PC-3 (cell line): Measurements from ENCODE around the gene PPM1D. TPM values are rescaled to one million over a fixed set of nuclear protein-coding genes. Genes with fewer than 3 reads are reported as not detected.

Source experiments
- ATAC-seq: fragments of 200-7000 bp; cut with Tn5 transposase; 2 replicates; pipeline ENCODE4 v1.9.1; 2020; ENCODE audit warnings: mild to moderate bottlenecking, moderate library complexity
- BruUV-seq: library from RNA; stranded (reverse); fragments of 400-500 nt; replicated peaks from 2 replicates; lab custom pipeline; 2021; lab: Mats Ljungman, UMichigan
- CTCF ChIA-PET: fragments of 300-600 bp; sonication (Branson Sonifier 250); formaldehyde crosslinking; loops from one replicate; lab custom pipeline; 2022; ENCODE audit warnings: antibody characterized with exemption; lab: Charles Lee
- POLR2A ChIA-PET: fragments of 300-600 bp; sonication (Branson Sonifier 250); formaldehyde crosslinking; loops from one replicate; lab custom pipeline; 2022; ENCODE audit warnings: antibody characterized with exemption; ENCODE audit not compliant: unreplicated experiment; lab: Charles Lee
- DNase-seq: peaks from one replicate; pipeline ENCODE4 v3.0.0-alpha.2; 2015
- H2AFZ ChIP-seq: fragments of 300-600 bp; sonication (generic); 2 replicates; pipeline ENCODE4 v1.6.0; 2016; ENCODE audit warnings: antibody characterized with exemption, low read length
- H3F3A ChIP-seq: fragments of 300-600 bp; sonication (generic); one replicate; pipeline ENCODE4 v1.6.0; 2017; ENCODE audit warnings: antibody characterized with exemption, low read length, control low read depth, mild to moderate bottlenecking; ENCODE audit not compliant: unreplicated experiment
- H3K27ac ChIP-seq: fragments of 300-600 bp; sonication (generic); 2 replicates; pipeline ENCODE4 v1.5.1; 2016; ENCODE audit warnings: mild to moderate bottlenecking, low read length
- H3K27me3 ChIP-seq: fragments of 300-600 bp; sonication (generic); 2 replicates; pipeline ENCODE4 v1.6.1; 2016; ENCODE audit warnings: low read length, mixed read lengths
- H3K36me3 ChIP-seq: fragments of 300-600 bp; sonication (generic); 2 replicates; pipeline ENCODE4 v1.6.1; 2016; ENCODE audit warnings: low read depth, mixed run types, low read length, mixed read lengths
- H3K4me1 ChIP-seq: fragments of 300-600 bp; sonication (generic); 2 replicates; pipeline ENCODE4 v1.5.1; 2016; ENCODE audit warnings: low read length; ENCODE audit not compliant: insufficient read depth
- H3K4me2 ChIP-seq: fragments of 300-600 bp; sonication (generic); 2 replicates; pipeline ENCODE4 v1.6.0; 2016; ENCODE audit warnings: low read length
- H3K4me3 ChIP-seq: fragments of 300-600 bp; sonication (generic); 2 replicates; pipeline ENCODE4 v1.5.1; 2016; ENCODE audit warnings: mild to moderate bottlenecking, low read length, mixed read lengths
- H3K79me2 ChIP-seq: fragments of 300-600 bp; sonication (generic); 2 replicates; pipeline ENCODE4 v1.6.1; 2017; ENCODE audit warnings: low read length, mixed read lengths
- H3K9ac ChIP-seq: fragments of 300-600 bp; sonication (generic); 2 replicates; pipeline ENCODE4 v1.6.0; 2016; ENCODE audit warnings: mild to moderate bottlenecking, low read length
- H3K9me2 ChIP-seq: fragments of 300-600 bp; sonication (generic); replicated peaks from 2 replicates; pipeline ENCODE4 v1.6.1; 2016; ENCODE audit warnings: mixed run types, low read length, mixed read lengths
- H3K9me3 ChIP-seq: fragments of 300-600 bp; sonication (generic); 2 replicates; pipeline ENCODE4 v1.6.1; 2016; ENCODE audit warnings: low read length, mixed read lengths
- H4K20me1 ChIP-seq: fragments of 300-600 bp; sonication (generic); 2 replicates; pipeline ENCODE4 v1.6.1; 2016; ENCODE audit warnings: low read length, mixed read lengths
- CTCF ChIP-seq: fragments of 300-600 bp; sonication (generic); conservative IDR thresholded peaks from 2 replicates; pipeline ENCODE4 v1.5.1; 2017; ENCODE audit warnings: antibody characterized with exemption, low read depth, mild to moderate bottlenecking, low read length
- EZH2 ChIP-seq: fragments of 300-600 bp; sonication (generic); IDR thresholded peaks from one replicate; pipeline ENCODE4 v1.6.1; 2017; ENCODE audit warnings: antibody characterized with exemption, mild to moderate bottlenecking, low read length; ENCODE audit not compliant: unreplicated experiment
- EZH2phosphoT487 ChIP-seq: fragments of 300-600 bp; sonication (generic); IDR thresholded peaks from 2 replicates; pipeline ENCODE4 v1.6.1; 2018; ENCODE audit warnings: mild to moderate bottlenecking, antibody characterized with exemption, low read length, borderline replicate concordance
- intact Hi-C: fragments of 100-400 bp; cut with micrococcal nuclease; formaldehyde crosslinking; loops from 2 replicates; pipeline ENCODE4 v1.9.0; 2023
- total RNA-seq: library from RNA; depleted of rRNA; stranded (reverse); fragments of >200 nt; gene quantifications from 2 replicates; pipeline ENCODE4 v1.2.3, GENCODE V29; 2014

The PPM1D gene
- total RNA-seq, 1 experiment from 2014 or later, result 8.2 TPM

- no peaks in the 10 kb centered on the region for H3K9me3 ChIP-seq
- intact Hi-C loops, result loop anchor here (1.0 kb wide), 2 partner anchors 22 to 61 kb away; no protein-coding TSS in a partner anchor
- BruUV-seq, result no TSS peak
- H4K20me1 ChIP-seq, result no peaks in the 10 kb centered on the region
- no peaks in the 10 kb centered on the region for H3K27me3 ChIP-seq
- ATAC-seq (peak; percentile 99), DNase-seq (peak; percentile 52)
- H2AFZ ChIP-seq, result peak overlapping the region; percentile 94
- H3K4me2 ChIP-seq, result peak overlapping the region; percentile 87
- H3F3A ChIP-seq, result no peaks in the 10 kb centered on the region
- H3K9ac ChIP-seq, result peak overlapping the region; percentile 28; the same call in 1 of the 2 replicates
- TF ChIP-seq CTCF, result peak; percentile 59
- TF ChIP-seq EZH2phosphoT487, result no peak
- no peak for TF ChIP-seq EZH2
- H3K4me3 ChIP-seq, result peak overlapping the region; percentile 66
- POLR2A ChIA-PET, result interaction anchor here (0.5 to 1.0 kb wide), 3 partner anchors 23 to 160 kb away, joined by 3 to 13 read pairs (median 5); partner anchors contain the start of gene PPM1D
- H3K4me1 ChIP-seq, result 0 out of 2 replicates have a peak, but pooled peaks cover 3% of the 10 kb centered on the region
- H3K9me2 ChIP-seq, result no peaks in the 10 kb centered on the region
- H3K27ac ChIP-seq, result no peak overlapping the region
- H3K36me3 ChIP-seq, result no peaks in the 10 kb centered on the region
- CTCF ChIA-PET, result interaction anchor here (0.5 to 2.4 kb wide), 12 partner anchors 9 to 346 kb away, joined by 3 to 24 read pairs (median 3); partner anchors contain the start of gene PPM1D
- H3K79me2 ChIP-seq, result no peaks in the 10 kb centered on the region
Measured at GRCh38 chr17:60577147-60577915, 22.7 kb upstream of the PPM1D start.

- DNase-seq (no peak), ATAC-seq (no peak)
- no peaks in the 10 kb centered on the region for H3K36me3 ChIP-seq
- ChIA-PET CTCF (no interaction called here), POLR2A (no interaction called here)
- H3K4me1 ChIP-seq, result 0 out of 2 replicates have a peak, but pooled peaks cover 3% of the 10 kb centered on the region
- H2AFZ ChIP-seq, result no peak overlapping the region
- H3K79me2 ChIP-seq, result no peaks in the 10 kb centered on the region
- H3K4me3 ChIP-seq, result no peak overlapping the region
- H3K27me3 ChIP-seq, result no peaks in the 10 kb centered on the region
- no TSS peak for BruUV-seq
- no peak overlapping the region for H3K4me2 ChIP-seq
- H3K9me2 ChIP-seq, result no peaks in the 10 kb centered on the region
- no peaks in the 10 kb centered on the region for H3K9me3 ChIP-seq
- H3F3A ChIP-seq, result no peaks in the 10 kb centered on the region
- intact Hi-C loops, result no loop called here
- no peak overlapping the region for H3K9ac ChIP-seq
- no peak overlapping the region for H3K27ac ChIP-seq
- H4K20me1 ChIP-seq, result no peaks in the 10 kb centered on the region
- TF ChIP-seq EZH2phosphoT487, result no peak
- TF ChIP-seq EZH2, result no peak
Measured at GRCh38 chr17:60579090-60579489, 20.9 kb upstream of the PPM1D start.

GRCh38 chr17:60579551-60579950, 20.4 kb upstream of the PPM1D start:
- H3K4me3 ChIP-seq, result no peak overlapping the region
- 0 out of 2 replicates have a peak, but pooled peaks cover 3% of the 10 kb centered on the region for H3K4me1 ChIP-seq
- H4K20me1 ChIP-seq, result no peaks in the 10 kb centered on the region
- TF ChIP-seq EZH2 (no peak), EZH2phosphoT487 (no peak), CTCF (no peak)
- no peak overlapping the region for H2AFZ ChIP-seq
- CTCF ChIA-PET, result interaction anchor here (0.6 kb wide), 1 partner anchor 874 kb away, joined by 6 read pairs; no protein-coding TSS in a partner anchor
- no peaks in the 10 kb centered on the region for H3F3A ChIP-seq
- ATAC-seq, result no peak
- H3K9me3 ChIP-seq, result no peaks in the 10 kb centered on the region
- no peaks in the 10 kb centered on the region for H3K79me2 ChIP-seq
- no peaks in the 10 kb centered on the region for H3K27me3 ChIP-seq
- H3K9me2 ChIP-seq, result no peaks in the 10 kb centered on the region
- no peak overlapping the region for H3K27ac ChIP-seq
- intact Hi-C loops, result no loop called here
- H3K4me2 ChIP-seq, result no peak overlapping the region
- no peak for DNase-seq
- no peaks in the 10 kb centered on the region for H3K36me3 ChIP-seq
- H3K9ac ChIP-seq, result no peak overlapping the region
- POLR2A ChIA-PET, result no interaction called here
- no TSS peak for BruUV-seq
